ENCODE data around the gene BSND.

GRCh38 chr1:54998100-54998499, 633 bp upstream of the BSND start:
- TF ChIP-seq, protein P1, sequence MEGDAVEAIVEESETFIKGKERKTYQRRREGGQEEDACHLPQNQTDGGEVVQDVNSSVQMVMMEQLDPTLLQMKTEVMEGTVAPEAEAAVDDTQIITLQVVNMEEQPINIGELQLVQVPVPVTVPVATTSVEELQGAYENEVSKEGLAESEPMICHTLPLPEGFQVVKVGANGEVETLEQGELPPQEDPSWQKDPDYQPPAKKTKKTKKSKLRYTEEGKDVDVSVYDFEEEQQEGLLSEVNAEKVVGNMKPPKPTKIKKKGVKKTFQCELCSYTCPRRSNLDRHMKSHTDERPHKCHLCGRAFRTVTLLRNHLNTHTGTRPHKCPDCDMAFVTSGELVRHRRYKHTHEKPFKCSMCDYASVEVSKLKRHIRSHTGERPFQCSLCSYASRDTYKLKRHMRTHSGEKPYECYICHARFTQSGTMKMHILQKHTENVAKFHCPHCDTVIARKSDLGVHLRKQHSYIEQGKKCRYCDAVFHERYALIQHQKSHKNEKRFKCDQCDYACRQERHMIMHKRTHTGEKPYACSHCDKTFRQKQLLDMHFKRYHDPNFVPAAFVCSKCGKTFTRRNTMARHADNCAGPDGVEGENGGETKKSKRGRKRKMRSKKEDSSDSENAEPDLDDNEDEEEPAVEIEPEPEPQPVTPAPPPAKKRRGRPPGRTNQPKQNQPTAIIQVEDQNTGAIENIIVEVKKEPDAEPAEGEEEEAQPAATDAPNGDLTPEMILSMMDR (IDR thresholded peaks at IDR 0.05; ENCODE audit: low read length) = no peak
- TF ChIP-seq EZH2phosphoT487 (IDR thresholded peaks at IDR 0.05; ENCODE audit: low read length) = no peak
- no peak for TF ChIP-seq EZH2 (optimal IDR thresholded peaks at IDR 0.05; ENCODE audit: low read depth, low read length)
